ENCODE measurements around the gene OR52M1.

OR52M1 gene

GRCh38 chr11:4508886-4509285, 36.1 kb upstream of the OR52M1 start:
- Histone ChIP-seq H2BK120ac (ENCODE audit: low read depth, low read length) (no peak overlapping the region), H3K4me2 (ENCODE audit: low read length, poor library complexity, severe bottlenecking) (no peak overlapping the region), H3K9me3 (ENCODE audit: control insufficient read depth, low read length) (no peaks in the 10 kb centered on the region), H4K8ac (ENCODE audit: low read length) (no peak overlapping the region), H3K79me1 (replicated peaks; ENCODE audit: low read length, poor library complexity, severe bottlenecking) (no peaks in the 10 kb centered on the region), H2BK15ac (ENCODE audit: low read depth, poor library complexity, severe bottlenecking) (no peak overlapping the region), H3K23ac (ENCODE audit: low read length in 2 of 2) (no peak overlapping the region), H3K9ac (ENCODE audit: low read length) (no peak overlapping the region), H2BK5ac (ENCODE audit: low read depth, low read length, poor library complexity, severe bottlenecking) (no peak overlapping the region), H3K4ac (ENCODE audit: low read depth in 1 of 2, low read length in 2 of 2) (no peak overlapping the region), H3K14ac (ENCODE audit: low read length in 2 of 2) (no peak overlapping the region), H2AFZ (ENCODE audit: low read depth, low read length) (no peak overlapping the region), H3K27me3 (ENCODE audit: control insufficient read depth in 1 of 2, insufficient read depth in 1 of 2, low read length in 2 of 2) (no peaks in the 10 kb centered on the region), H3K27ac (ENCODE audit: low read length, poor library complexity, severe bottlenecking) (no peak overlapping the region), H4K91ac (ENCODE audit: low read length) (no peak overlapping the region), H3K4me3 (ENCODE audit: insufficient read depth in 1 of 2, low read depth in 1 of 2, low read length in 2 of 2) (no peak overlapping the region), H3K4me1 (ENCODE audit: control insufficient read depth, insufficient read depth, low read depth, low read length) (no peaks in the 10 kb centered on the region), H3K18ac (ENCODE audit: low read depth in 1 of 2, low read length in 2 of 2) (no peak overlapping the region), H3K36me3 (ENCODE audit: control insufficient read depth in 1 of 2, insufficient read depth in 2 of 2, low read depth in 1 of 2, low read length in 2 of 2) (no peaks in the 10 kb centered on the region), H2BK12ac (ENCODE audit: low read length in 2 of 2) (no peak overlapping the region), H2AK5ac (ENCODE audit: low read length, severe bottlenecking) (no peak overlapping the region)
- 86% methylated on average over 2 of the region's 2 CpGs for WGBS
- no peak for DNase-seq

- DNase-seq: no peak
- Histone ChIP-seq H3K4me1 (ENCODE audit: control insufficient read depth, insufficient read depth, low read depth, low read length) (no peaks in the 10 kb centered on the region), H3K14ac (ENCODE audit: low read length in 2 of 2) (no peak overlapping the region), H2BK12ac (ENCODE audit: low read length in 2 of 2) (no peak overlapping the region), H2BK120ac (ENCODE audit: low read depth, low read length) (no peak overlapping the region), H2BK5ac (ENCODE audit: low read depth, low read length, poor library complexity, severe bottlenecking) (no peak overlapping the region), H3K9ac (ENCODE audit: low read length) (no peak overlapping the region), H4K91ac (ENCODE audit: low read length) (no peak overlapping the region), H3K18ac (ENCODE audit: low read depth in 1 of 2, low read length in 2 of 2) (no peak overlapping the region), H3K9me3 (ENCODE audit: control insufficient read depth, low read length) (no peaks in the 10 kb centered on the region), H4K8ac (ENCODE audit: low read length) (no peak overlapping the region), H2AK5ac (ENCODE audit: low read length, severe bottlenecking) (no peak overlapping the region), H3K4me2 (ENCODE audit: low read length, poor library complexity, severe bottlenecking) (no peak overlapping the region), H3K4me3 (ENCODE audit: insufficient read depth in 1 of 2, low read depth in 1 of 2, low read length in 2 of 2) (no peak overlapping the region), H3K27ac (ENCODE audit: low read length, poor library complexity, severe bottlenecking) (no peak overlapping the region), H3K4ac (ENCODE audit: low read depth in 1 of 2, low read length in 2 of 2) (no peak overlapping the region), H3K23ac (ENCODE audit: low read length in 2 of 2) (no peak overlapping the region), H3K79me1 (replicated peaks; ENCODE audit: low read length, poor library complexity, severe bottlenecking) (no peaks in the 10 kb centered on the region), H3K36me3 (ENCODE audit: control insufficient read depth in 1 of 2, insufficient read depth in 2 of 2, low read depth in 1 of 2, low read length in 2 of 2) (no peaks in the 10 kb centered on the region), H3K27me3 (ENCODE audit: control insufficient read depth in 1 of 2, insufficient read depth in 1 of 2, low read length in 2 of 2) (peaks cover 0 to 4% of the 10 kb centered on the region in 2 experiments), H2BK15ac (ENCODE audit: low read depth, poor library complexity, severe bottlenecking) (no peak overlapping the region), H2AFZ (ENCODE audit: low read depth, low read length) (no peak overlapping the region)
- 64% methylated on average over 5 of the region's 5 CpGs for WGBS
Observed at GRCh38 chr11:4511282-4512245, 33.4 kb upstream of the OR52M1 start.

GRCh38 chr11:4514196-4514595, 30.8 kb upstream of the OR52M1 start:
- Histone ChIP-seq H3K27me3 (ENCODE audit: control insufficient read depth in 1 of 2, insufficient read depth in 1 of 2, low read length in 2 of 2) (peaks cover 0 to 4% of the 10 kb centered on the region in 2 experiments), H3K9me3 (ENCODE audit: control insufficient read depth, low read length) (no peaks in the 10 kb centered on the region), H2BK15ac (ENCODE audit: low read depth, poor library complexity, severe bottlenecking) (no peak overlapping the region), H3K4me3 (ENCODE audit: insufficient read depth in 1 of 2, low read depth in 1 of 2, low read length in 2 of 2) (no peak overlapping the region), H3K4me2 (ENCODE audit: low read length, poor library complexity, severe bottlenecking) (no peak overlapping the region), H2BK5ac (ENCODE audit: low read depth, low read length, poor library complexity, severe bottlenecking) (no peak overlapping the region), H3K18ac (ENCODE audit: low read depth in 1 of 2, low read length in 2 of 2) (no peak overlapping the region), H2AK5ac (ENCODE audit: low read length, severe bottlenecking) (no peak overlapping the region), H3K9ac (ENCODE audit: low read length) (no peak overlapping the region), H2AFZ (ENCODE audit: low read depth, low read length) (no peak overlapping the region), H3K14ac (ENCODE audit: low read length in 2 of 2) (no peak overlapping the region), H3K79me1 (replicated peaks; ENCODE audit: low read length, poor library complexity, severe bottlenecking) (no peaks in the 10 kb centered on the region), H3K27ac (ENCODE audit: low read length, poor library complexity, severe bottlenecking) (no peak overlapping the region), H4K91ac (ENCODE audit: low read length) (no peak overlapping the region), H3K23ac (ENCODE audit: low read length in 2 of 2) (no peak overlapping the region), H4K8ac (ENCODE audit: low read length) (no peak overlapping the region), H2BK12ac (ENCODE audit: low read length in 2 of 2) (no peak overlapping the region), H3K36me3 (ENCODE audit: control insufficient read depth in 1 of 2, insufficient read depth in 2 of 2, low read depth in 1 of 2, low read length in 2 of 2) (no peaks in the 10 kb centered on the region), H3K4ac (ENCODE audit: low read depth in 1 of 2, low read length in 2 of 2) (no peak overlapping the region), H3K4me1 (ENCODE audit: control insufficient read depth, insufficient read depth, low read depth, low read length) (no peaks in the 10 kb centered on the region), H2BK120ac (ENCODE audit: low read depth, low read length) (no peak overlapping the region)
- DNase-seq: no peak
- no CpG with 5 or more reads among the region's 1 CpG for WGBS

GRCh38 chr11:4522339-4522738, 22.7 kb upstream of the OR52M1 start:
- H3K4me1 ChIP-seq (ENCODE audit: control insufficient read depth, insufficient read depth, low read depth, low read length): no peaks in the 10 kb centered on the region
- no peak overlapping the region for H2AK5ac ChIP-seq (ENCODE audit: low read length, severe bottlenecking)
- no peak overlapping the region for H4K91ac ChIP-seq (ENCODE audit: low read length)
- no peaks in the 10 kb centered on the region for H3K79me1 ChIP-seq (replicated peaks; ENCODE audit: low read length, poor library complexity, severe bottlenecking)
- H2BK12ac ChIP-seq (ENCODE audit: low read length in 2 of 2): no peak overlapping the region
- H3K23ac ChIP-seq (ENCODE audit: low read length in 2 of 2): no peak overlapping the region
- no peak for DNase-seq
- 29% methylated on average over 2 of the region's 2 CpGs for WGBS
- H3K27me3 ChIP-seq (ENCODE audit: control insufficient read depth in 1 of 2, insufficient read depth in 1 of 2, low read length in 2 of 2): no peaks in the 10 kb centered on the region
- no peak overlapping the region for H2AFZ ChIP-seq (ENCODE audit: low read depth, low read length)
- no peak overlapping the region for H3K9ac ChIP-seq (ENCODE audit: low read length)
- no peak overlapping the region for H4K8ac ChIP-seq (ENCODE audit: low read length)
- no peak overlapping the region for H3K4me3 ChIP-seq (ENCODE audit: insufficient read depth in 1 of 2, low read depth in 1 of 2, low read length in 2 of 2)
- no peak overlapping the region for H2BK120ac ChIP-seq (ENCODE audit: low read depth, low read length)
- no peak overlapping the region for H3K4ac ChIP-seq (ENCODE audit: low read depth in 1 of 2, low read length in 2 of 2)
- H2BK5ac ChIP-seq (ENCODE audit: low read depth, low read length, poor library complexity, severe bottlenecking): no peak overlapping the region
- H3K14ac ChIP-seq (ENCODE audit: low read length in 2 of 2): no peak overlapping the region
- H2BK15ac ChIP-seq (ENCODE audit: low read depth, poor library complexity, severe bottlenecking): no peak overlapping the region
- no peak overlapping the region for H3K27ac ChIP-seq (ENCODE audit: low read length, poor library complexity, severe bottlenecking)
- no peak overlapping the region for H3K18ac ChIP-seq (ENCODE audit: low read depth in 1 of 2, low read length in 2 of 2)
- H3K4me2 ChIP-seq (ENCODE audit: low read length, poor library complexity, severe bottlenecking): no peak overlapping the region
- no peaks in the 10 kb centered on the region for H3K36me3 ChIP-seq (ENCODE audit: control insufficient read depth in 1 of 2, insufficient read depth in 2 of 2, low read depth in 1 of 2, low read length in 2 of 2)
- no peaks in the 10 kb centered on the region for H3K9me3 ChIP-seq (ENCODE audit: control insufficient read depth, low read length)

Data from mesenchymal stem cell (in vitro differentiated cells and primary cell).